HG03432 (cell line): ENCODE data around the gene OR2A7.
"Not testable (repeated sequence)": the region's sequence is repeated elsewhere in the genome, so short reads cannot be mapped to it uniquely, and the experiment has no call there.

Experiments used
- ATAC-seq: cut with Tn5 transposase; IDR thresholded peaks from one replicate; pipeline ENCODE4 v1.9.1; 2021; ENCODE audit warnings: mild to moderate bottlenecking, moderate library complexity; ENCODE audit not compliant: unreplicated experiment

Gene OR2A7

GRCh38 chr7:144264692-144265091 is at the start of gene OR2A7:
Gene OR2A7 (minus strand): TSS chr7:144264792. CDS start chr7:144259628, 5,164 bp downstream.
- not testable (repeated sequence) for ATAC-seq

- not testable (repeated sequence) for ATAC-seq
Measured at GRCh38 chr7:144311872-144312469, 47.4 kb upstream of the OR2A7 start, which contains the start of gene OR2A1. Gene OR2A1 (plus strand): TSS chr7:144312419. CDS start chr7:144318125, 5,706 bp downstream.

GRCh38 chr7:144311218-144311617 is 46.6 kb upstream of the OR2A7 start:
- not testable (repeated sequence) for ATAC-seq

DNA sequence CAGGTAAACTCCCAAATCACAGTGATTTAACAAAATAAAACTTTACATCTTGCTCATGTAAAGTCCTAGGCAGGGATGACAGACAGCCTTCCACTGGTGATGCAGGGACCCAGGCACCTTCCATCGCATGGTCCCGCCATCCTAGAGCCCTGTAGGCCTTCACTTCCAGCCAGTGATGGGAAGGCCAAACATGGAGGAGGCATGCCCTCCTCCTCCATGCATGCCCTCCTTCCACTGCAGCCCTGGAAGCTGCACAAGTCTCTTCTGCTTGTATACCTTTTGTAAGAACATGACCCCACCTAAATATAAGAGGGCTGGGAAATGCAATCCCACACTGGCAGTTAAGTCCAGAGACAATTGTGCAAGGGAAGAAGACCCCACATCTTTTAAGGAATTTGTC is 45.1 kb upstream of the OR2A7 start:
- not testable (repeated sequence) for ATAC-seq

- ATAC-seq: not testable (repeated sequence)
Measured at GRCh38 chr7:144305156-144305555, 40.6 kb upstream of the OR2A7 start.

DNA sequence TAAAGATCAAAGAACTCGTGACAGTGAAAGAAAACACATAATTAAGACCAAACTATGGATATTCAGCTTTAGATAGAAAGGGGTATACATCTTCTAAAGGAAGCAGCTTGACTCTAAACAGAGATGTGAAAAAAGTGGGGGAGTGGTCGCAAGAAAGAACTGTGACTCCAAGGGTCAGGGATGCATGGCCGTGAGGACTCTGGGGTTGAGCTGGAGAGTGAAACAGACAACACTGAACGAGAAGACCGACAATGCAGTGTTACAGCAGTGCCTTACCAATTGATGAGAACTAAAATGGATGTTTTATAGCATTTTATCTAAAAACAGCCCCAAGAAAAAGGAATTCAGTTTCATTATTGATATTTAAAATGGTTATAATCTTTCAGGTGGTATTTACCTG is 39.0 kb upstream of the OR2A7 start:
- ATAC-seq: not testable (repeated sequence)

GRCh38 chr7:144302578-144303303 is 38.1 kb upstream of the OR2A7 start:
- ATAC-seq: not testable (repeated sequence)

GRCh38 chr7:144293794-144294499 is 29.4 kb upstream of the OR2A7 start:
- peak; percentile 83 for ATAC-seq

DNA sequence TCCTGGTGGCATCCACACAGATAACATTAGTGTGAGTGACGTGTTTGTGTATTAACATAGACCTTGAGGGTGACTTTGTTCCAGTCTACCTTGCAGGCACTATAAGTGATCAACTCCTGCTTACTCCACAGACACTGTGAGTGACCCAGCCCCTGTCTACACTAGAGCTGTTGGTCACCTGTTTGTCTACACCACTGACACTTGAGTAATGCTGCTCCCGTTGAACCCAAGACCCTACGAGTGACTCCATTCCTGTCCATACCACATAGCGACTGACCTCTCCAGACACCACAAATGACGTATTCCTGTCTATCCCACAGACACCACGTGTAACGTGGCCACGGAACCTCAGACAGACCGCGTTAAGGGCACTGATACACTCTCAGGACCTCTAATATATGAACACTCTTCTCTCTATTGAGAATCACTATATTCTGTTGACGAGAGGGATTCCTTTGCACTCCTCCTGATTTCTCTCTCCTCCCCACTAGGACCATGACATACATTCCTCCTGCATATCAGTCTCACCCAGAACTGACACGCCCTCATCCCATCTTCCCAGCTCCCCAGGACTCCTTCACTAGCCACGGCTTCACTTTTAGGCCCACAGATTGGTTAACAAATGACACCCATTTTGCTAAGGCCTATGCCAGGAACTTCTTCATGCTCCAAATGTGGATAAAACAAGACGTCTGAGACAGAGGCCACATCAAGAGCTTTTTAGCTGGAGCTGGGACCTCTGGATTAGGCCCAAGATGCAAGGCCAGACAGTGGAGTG is 28.0 kb upstream of the OR2A7 start:
- ATAC-seq: not testable (repeated sequence)

DNA sequence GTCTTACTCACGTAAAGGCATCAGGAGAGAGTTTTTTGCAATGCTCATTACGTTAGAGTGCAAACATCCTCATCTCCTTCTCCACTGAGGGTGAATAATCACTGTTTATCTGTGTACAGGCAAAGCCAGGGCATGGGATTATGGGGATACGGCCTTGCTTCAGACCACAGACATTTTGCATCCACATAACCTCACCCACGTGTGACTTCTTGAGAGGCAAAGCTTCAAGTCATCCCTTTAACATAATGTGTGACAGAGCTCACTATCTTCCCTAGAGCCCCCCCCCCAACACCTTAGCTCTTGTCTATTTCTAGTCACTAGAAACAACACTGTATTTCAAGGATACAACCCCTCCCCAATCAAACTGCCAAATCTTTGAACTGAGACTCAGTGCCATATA is 27.0 kb upstream of the OR2A7 start:
- ATAC-seq: not testable (repeated sequence)

GRCh38 chr7:144287171-144287784 is 22.7 kb upstream of the OR2A7 start:
- ATAC-seq: not testable (repeated sequence)

- ATAC-seq: not testable (repeated sequence)
Measured at GRCh38 chr7:144283716-144284115, 19.1 kb upstream of the OR2A7 start.

DNA sequence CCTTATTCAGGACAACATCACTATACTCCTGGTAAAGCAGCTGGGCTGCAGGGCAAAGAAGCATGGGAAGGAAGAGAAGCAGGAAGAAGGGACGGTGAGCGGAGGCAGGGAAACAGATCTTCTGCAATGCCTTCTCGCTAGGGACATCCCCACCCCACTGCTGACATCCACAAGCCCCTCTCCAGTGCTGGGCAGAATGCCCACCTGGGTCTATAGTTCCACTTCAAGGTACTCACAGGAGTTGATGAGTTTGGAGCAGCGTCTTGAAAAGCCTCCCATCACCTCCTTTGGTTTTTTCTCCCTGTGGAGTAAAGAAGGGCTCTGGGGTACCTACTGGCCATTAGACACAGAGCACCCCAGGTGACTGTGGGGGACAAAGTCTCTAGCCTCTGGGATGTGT is 17.9 kb upstream of the OR2A7 start:
- ATAC-seq: not testable (repeated sequence)

DNA sequence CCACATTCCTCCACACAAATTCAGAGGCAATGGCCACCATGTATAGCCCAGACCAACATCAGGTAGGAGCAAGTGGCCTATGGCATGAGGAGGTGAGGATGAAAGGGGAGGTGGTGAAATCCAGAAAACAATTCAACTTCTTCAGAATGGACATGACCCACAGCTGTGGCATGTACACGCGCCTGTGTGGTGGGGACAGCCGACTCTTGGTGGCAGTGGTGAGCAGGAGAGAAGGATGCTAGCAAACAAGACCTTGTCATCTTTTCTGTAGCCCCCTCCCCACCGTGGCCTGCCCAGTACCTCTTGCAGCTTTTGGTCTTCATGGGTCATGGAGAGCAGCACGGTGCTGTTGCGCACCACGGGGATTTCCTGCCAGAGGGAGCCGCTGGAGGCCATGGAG is 17.4 kb upstream of the OR2A7 start:
- ATAC-seq: not testable (repeated sequence)

- not testable (repeated sequence) for ATAC-seq
Measured at GRCh38 chr7:144280010-144280409, 15.4 kb upstream of the OR2A7 start.

- not testable (repeated sequence) for ATAC-seq
Measured at GRCh38 chr7:144275281-144275680, 10.7 kb upstream of the OR2A7 start.

DNA sequence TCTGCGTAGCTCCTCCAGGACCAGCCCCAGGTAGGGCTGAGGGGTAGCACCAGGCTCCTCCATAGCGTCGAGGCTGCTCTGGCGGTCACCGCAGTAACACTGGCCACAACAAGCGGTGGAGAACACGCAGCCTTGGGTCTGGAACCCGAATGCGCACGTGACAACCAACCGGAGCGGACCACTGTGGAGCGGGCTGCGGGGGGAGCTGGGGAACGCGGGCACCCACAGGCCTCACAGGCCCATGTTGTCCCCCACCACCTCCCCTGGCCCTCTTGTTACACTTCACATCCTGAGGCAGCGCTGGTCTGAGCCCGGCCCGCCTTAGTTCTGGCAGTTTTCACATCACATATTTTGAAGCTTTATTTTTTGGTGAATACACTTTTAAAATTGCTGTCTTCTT is 4.6 kb upstream of the OR2A7 start, which contains the start of gene CTAGE8:
Gene CTAGE8 (minus strand): TSS at position 101 of the 400 bp plus-strand sequence. CDS start 38 bp downstream, at position 63.
- not testable (repeated sequence) for ATAC-seq

DNA sequence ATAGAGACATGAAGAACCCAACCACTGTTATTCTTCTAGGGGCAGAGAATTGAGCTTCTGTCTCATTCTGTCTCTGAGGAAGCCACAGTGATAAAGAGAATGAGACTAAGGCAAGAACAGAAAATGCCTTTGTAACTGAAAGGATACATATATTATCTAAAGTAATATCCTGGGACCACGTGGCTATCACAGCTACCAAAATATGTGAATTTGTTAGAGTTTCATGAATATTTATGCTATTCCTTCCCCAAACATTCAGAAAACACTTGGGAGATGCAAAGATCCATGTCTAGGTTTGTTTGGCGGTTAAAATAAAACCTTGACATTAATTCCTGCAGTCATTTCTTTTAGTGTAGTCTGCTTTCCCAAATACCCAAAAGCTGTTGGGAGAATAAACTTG is 2.5 kb downstream of the OR2A7 start:
- ATAC-seq: not testable (repeated sequence)

GRCh38 chr7:144259067-144259466 is 5.5 kb downstream of the OR2A7 start:
- not testable (repeated sequence) for ATAC-seq

GRCh38 chr7:144256112-144256511 is 8.5 kb downstream of the OR2A7 start:
- ATAC-seq: no peak
